Neural cell (in vitro differentiated cells): ENCODE results near the gene ANKRD63. TPM values are rescaled to one million over a fixed set of nuclear protein-coding genes. Genes with fewer than 3 reads are reported as not detected.

Source experiments
- H2AFZ ChIP-seq: fragments of 200-600, 300-800 bp; sonication (generic), shearing (Covaris generic); 2 replicates; pipeline ENCODE4 v1.6.0; 2014; ENCODE audit warnings: low read depth, mild to moderate bottlenecking, antibody characterized with exemption, low read length, moderate library complexity
- H3F3A ChIP-seq: fragments of 200-600 bp; shearing (Covaris generic); 2 replicates; pipeline ENCODE4 v1.6.1; 2016; ENCODE audit warnings: mild to moderate bottlenecking, moderate library complexity, mixed read lengths, antibody characterized with exemption, low read length; ENCODE audit not compliant: insufficient read depth, poor library complexity, severe bottlenecking
- H3K27ac ChIP-seq: fragments of 200-600, 300-800 bp; sonication (generic), shearing (Covaris generic); 2 replicates; pipeline ENCODE4 v1.5.1; 2014; ENCODE audit warnings: mild to moderate bottlenecking, low read length, moderate library complexity
- H3K27me3 ChIP-seq: fragments of 300-800, 200-600 bp; sonication (generic), shearing (Covaris generic); 2 replicates; pipeline ENCODE4 v1.6.0; 2014; ENCODE audit warnings: mild to moderate bottlenecking, low read depth, low read length, moderate library complexity; ENCODE audit not compliant: insufficient read depth
- H3K36me3 ChIP-seq: fragments of 300-800, 200-600 bp; sonication (generic), shearing (Covaris generic); 2 replicates; pipeline ENCODE4 v1.5.1; 2014; ENCODE audit warnings: mild to moderate bottlenecking, antibody characterized with exemption, low read length, moderate library complexity; ENCODE audit not compliant: insufficient read depth
- H3K4me2 ChIP-seq: fragments of 300-800, 200-600 bp; sonication (generic), shearing (Covaris generic); 2 replicates; pipeline ENCODE4 v1.6.0; 2014; ENCODE audit warnings: mild to moderate bottlenecking, low read length
- H3K4me3 ChIP-seq: fragments of 300-800, 200-600 bp; sonication (generic), shearing (Covaris generic); 2 replicates; pipeline ENCODE4 v1.5.1; 2014; ENCODE audit warnings: mild to moderate bottlenecking, low read length, moderate library complexity
- H3K79me2 ChIP-seq: fragments of 200-600 bp; shearing (Covaris generic); replicated peaks from 2 replicates; pipeline ENCODE4 v1.6.0; 2014; ENCODE audit warnings: mild to moderate bottlenecking, low read length, moderate library complexity; ENCODE audit not compliant: insufficient read depth
- H3K9ac ChIP-seq: fragments of 300-800, 200-600 bp; sonication (generic), shearing (Covaris generic); 2 replicates; pipeline ENCODE4 v1.6.1; 2016; ENCODE audit warnings: mild to moderate bottlenecking, low read length, mixed read lengths
- H3K9me2 ChIP-seq: fragments of 200-600 bp; shearing (Covaris generic); 2 replicates; pipeline ENCODE4 v1.6.1; 2016; ENCODE audit warnings: mild to moderate bottlenecking, low read length, mixed read lengths; ENCODE audit not compliant: insufficient read depth
- H3K9me3 ChIP-seq: fragments of 200-600, 300-800 bp; sonication (generic), shearing (Covaris generic); 2 replicates; pipeline ENCODE4 v1.6.1; 2016; ENCODE audit warnings: mild to moderate bottlenecking, mixed run types, low read length, moderate library complexity, mixed read lengths
- H4K20me1 ChIP-seq: fragments of 200-600 bp; shearing (Covaris generic); 2 replicates; pipeline ENCODE4 v1.6.1; 2016; ENCODE audit warnings: mild to moderate bottlenecking, mixed run types; ENCODE audit not compliant: insufficient read depth
- CTCF ChIP-seq: fragments of 450-650 bp; IDR thresholded peaks from 2 replicates; pipeline ENCODE4 v1.5.1; 2014; ENCODE audit warnings: antibody characterized with exemption, mild to moderate bottlenecking, moderate library complexity; ENCODE audit not compliant: poor library complexity, severe bottlenecking
- EP300 ChIP-seq: fragments of 450-650 bp; conservative IDR thresholded peaks from 2 replicates; pipeline ENCODE4 v1.6.1; 2014; ENCODE audit warnings: antibody characterized with exemption, mild to moderate bottlenecking, moderate library complexity; ENCODE audit not compliant: poor library complexity, severe bottlenecking
- EZH2 ChIP-seq: fragments of 200-600, 300-800 bp; shearing (Covaris generic), sonication (generic); IDR thresholded peaks from 2 replicates; pipeline ENCODE4 v1.6.1; 2014; ENCODE audit warnings: antibody characterized with exemption, low read length, borderline replicate concordance, mild to moderate bottlenecking; ENCODE audit not compliant: insufficient read depth, poor library complexity, severe bottlenecking
- MXI1 ChIP-seq: fragments of 450-650 bp; conservative IDR thresholded peaks from 2 replicates; pipeline ENCODE4 v1.6.1; 2014; ENCODE audit warnings: antibody characterized with exemption, mild to moderate bottlenecking; ENCODE audit not compliant: poor library complexity, severe bottlenecking
- POLR2AphosphoS5 ChIP-seq: IDR thresholded peaks from 2 replicates; pipeline ENCODE4 v1.6.1; 2012
- RAD21 ChIP-seq: fragments of 450-650 bp; conservative IDR thresholded peaks from 2 replicates; pipeline ENCODE4 v1.6.1; 2014; ENCODE audit warnings: antibody characterized with exemption, mild to moderate bottlenecking, moderate library complexity
- REST ChIP-seq: IDR thresholded peaks from 2 replicates; pipeline ENCODE4 v1.6.1; 2012; ENCODE audit warnings: borderline replicate concordance
- SMC3 ChIP-seq: fragments of 450-650 bp; conservative IDR thresholded peaks from 2 replicates; pipeline ENCODE4 v1.6.1; 2014; ENCODE audit warnings: antibody characterized with exemption, mild to moderate bottlenecking, moderate library complexity; ENCODE audit not compliant: poor library complexity
- TAF1 ChIP-seq: IDR thresholded peaks from 2 replicates; pipeline ENCODE4 v1.6.1; 2012; ENCODE audit warnings: low read depth
- polyA plus RNA-seq: library from polyadenylated mRNA; depleted of rRNA; stranded (reverse); fragments of >200 nt; gene quantifications from 2 replicates; pipeline ENCODE4 v1.2.3, GENCODE V29; 2014

Gene ANKRD63
- polyA plus RNA-seq, 1 donor from 2014 or later: 2.1 TPM

- Histone ChIP-seq H3K27me3 (no peaks in the 10 kb centered on the region), H3K4me3 (no peak overlapping the region), H3K79me2 (no peaks in the 10 kb centered on the region), H3K4me2 (no peak overlapping the region), H3K9me3 (no peaks in the 10 kb centered on the region), H3K36me3 (no peaks in the 10 kb centered on the region), H3F3A (no peaks in the 10 kb centered on the region), H3K9me2 (no peaks in the 10 kb centered on the region), H3K9ac (no peak overlapping the region), H4K20me1 (no peaks in the 10 kb centered on the region), H2AFZ (no peak overlapping the region), H3K27ac (no peak overlapping the region)
- TF ChIP-seq CTCF: no peak
- no peak for TF ChIP-seq EZH2
- TF ChIP-seq REST: no peak
- TF ChIP-seq MXI1: no peak
- no peak for TF ChIP-seq SMC3
- no peak for TF ChIP-seq TAF1
- TF ChIP-seq EP300: no peak
- TF ChIP-seq RAD21: no peak
- no peak for TF ChIP-seq POLR2AphosphoS5
Measured at GRCh38 chr15:40267670-40268069, 15.2 kb downstream of the ANKRD63 start.

GRCh38 chr15:40266828-40267304 lies 16.0 kb downstream of the ANKRD63 start:
- no peak overlapping the region for H2AFZ ChIP-seq
- H3K9me3 ChIP-seq: no peaks in the 10 kb centered on the region
- H3K4me2 ChIP-seq: no peak overlapping the region
- no peaks in the 10 kb centered on the region for H4K20me1 ChIP-seq
- H3F3A ChIP-seq: no peaks in the 10 kb centered on the region
- no peaks in the 10 kb centered on the region for H3K9me2 ChIP-seq
- TF ChIP-seq MXI1: no peak
- TF ChIP-seq EZH2: no peak
- no peak for TF ChIP-seq SMC3
- TF ChIP-seq EP300: no peak
- no peak for TF ChIP-seq POLR2AphosphoS5
- no peak for TF ChIP-seq CTCF
- TF ChIP-seq RAD21: no peak
- TF ChIP-seq TAF1: no peak
- TF ChIP-seq REST: no peak
- no peaks in the 10 kb centered on the region for H3K36me3 ChIP-seq
- H3K27me3 ChIP-seq: no peaks in the 10 kb centered on the region
- no peak overlapping the region for H3K27ac ChIP-seq
- no peak overlapping the region for H3K9ac ChIP-seq
- no peak overlapping the region for H3K4me3 ChIP-seq
- H3K79me2 ChIP-seq: no peaks in the 10 kb centered on the region
